Progenitor cell of endocrine pancreas (in vitro differentiated cells): ENCODE measurements around the gene P2RX7. TPM values are rescaled to one million over a fixed set of nuclear protein-coding genes. Genes with fewer than 3 reads are reported as not detected.
"Not testable (repeated sequence)": the region's sequence is repeated elsewhere in the genome, so short reads cannot be mapped to it uniquely, and the experiment has no call there.

Experiments used
- DNase-seq: peaks from one replicate; pipeline ENCODE4 v3.0.0; 2021; ENCODE audit warnings: low spot score; ENCODE audit not compliant: unreplicated experiment
- H3K27ac Mint-ChIP-seq: 2 replicates; pipeline ENCODE4 v1.8.0; 2021; ENCODE audit warnings: mild to moderate bottlenecking, moderate library complexity, mixed read lengths
- H3K27me3 Mint-ChIP-seq: 2 replicates; pipeline ENCODE4 v1.8.0; 2021; ENCODE audit warnings: mixed read lengths
- H3K36me3 Mint-ChIP-seq: 2 replicates; pipeline ENCODE4 v1.8.0; 2022; ENCODE audit warnings: mixed read lengths; ENCODE audit not compliant: insufficient read depth
- H3K4me1 Mint-ChIP-seq: 2 replicates; pipeline ENCODE4 v1.8.0; 2021; ENCODE audit warnings: low read depth, mixed read lengths
- H3K4me3 Mint-ChIP-seq: 2 replicates; pipeline ENCODE4 v1.8.0; 2021; ENCODE audit warnings: low read depth, mild to moderate bottlenecking, moderate library complexity, mixed read lengths
- H3K9me3 Mint-ChIP-seq: 2 replicates; pipeline ENCODE4 v1.8.0; 2021; ENCODE audit warnings: low read depth, mixed read lengths
- CTCF ChIP-seq: fragments of 200-600 bp; sonication (generic); IDR thresholded peaks from one replicate; pipeline ENCODE4 v1.5.0; 2021; ENCODE audit warnings: antibody characterized with exemption, mild to moderate bottlenecking; ENCODE audit not compliant: unreplicated experiment
- total RNA-seq: library from RNA; stranded (reverse); gene quantifications from 2 replicates; pipeline ENCODE4 v1.2.1, GENCODE V29; 2021

The P2RX7 gene
- total RNA-seq, 1 donor from 2014 or later, result not detected

- Mint-ChIP-seq H3K9me3 (no peaks in the 10 kb centered on the region), H3K4me3 (no peak overlapping the region)
Observed at GRCh38 chr12:121202407-121203355, 70.0 kb downstream of the P2RX7 start.

GRCh38 chr12:121203482-121203881 is 70.8 kb downstream of the P2RX7 start:
- no peak for DNase-seq
- Mint-ChIP-seq H3K9me3 (no peaks in the 10 kb centered on the region), H3K36me3 (no peaks in the 10 kb centered on the region), H3K27ac (no peak overlapping the region), H3K27me3 (peaks cover 6% of the 10 kb centered on the region), H3K4me1 (peaks cover 8% of the 10 kb centered on the region), H3K4me3 (no peak overlapping the region)
- no peak for TF ChIP-seq CTCF

More at GRCh38 chr12:121202407-121203355, 70.0 kb downstream of the P2RX7 start:
- Mint-ChIP-seq H3K27me3 (peaks cover 3% of the 10 kb centered on the region), H3K4me1 (peaks cover 8% of the 10 kb centered on the region), H3K27ac (no peak overlapping the region), H3K36me3 (no peaks in the 10 kb centered on the region)
- DNase-seq, result no peak
- TF ChIP-seq CTCF, result no peak

GRCh38 chr12:121205491-121205890 is 72.8 kb downstream of the P2RX7 start:
- H3K9me3 Mint-ChIP-seq, result no peaks in the 10 kb centered on the region
- H3K36me3 Mint-ChIP-seq, result no peaks in the 10 kb centered on the region
- H3K4me3 Mint-ChIP-seq, result no peak overlapping the region
- DNase-seq, result no peak
- no peak for TF ChIP-seq CTCF
- H3K4me1 Mint-ChIP-seq, result peaks cover 8% of the 10 kb centered on the region
- peaks cover 6% of the 10 kb centered on the region for H3K27me3 Mint-ChIP-seq
- no peak overlapping the region for H3K27ac Mint-ChIP-seq

GRCh38 chr12:121208571-121208970 is 75.9 kb downstream of the P2RX7 start:
- not testable (repeated sequence) for H3K27me3 Mint-ChIP-seq, H3K4me1 Mint-ChIP-seq, H3K36me3 Mint-ChIP-seq, H3K27ac Mint-ChIP-seq, H3K9me3 Mint-ChIP-seq, DNase-seq
- H3K4me3 Mint-ChIP-seq, result peak overlapping the region; percentile 54

GRCh38 chr12:121209221-121209620 is 76.5 kb downstream of the P2RX7 start:
- Mint-ChIP-seq H3K4me3 (peak overlapping the region; percentile 54), H3K36me3 (peaks cover 1% of the 10 kb centered on the region), H3K27ac (no peak overlapping the region), H3K27me3 (peaks cover 6% of the 10 kb centered on the region), H3K4me1 (peaks cover under 1% of the 10 kb centered on the region), H3K9me3 (no peaks in the 10 kb centered on the region)
- no peak for TF ChIP-seq CTCF
- DNase-seq, result no peak
